ENCODE results near the gene CACNA2D1. TPM values are rescaled to one million over a fixed set of nuclear protein-coding genes. Genes with fewer than 3 reads are reported as not detected.

Gene CACNA2D1
- total and polyA plus RNA-seq, 9 of the 15 experiments (the other 6 are each of a cell fraction or from before 2014, with no cell fraction given), result 0.49 TPM; not detected in 8

DNA sequence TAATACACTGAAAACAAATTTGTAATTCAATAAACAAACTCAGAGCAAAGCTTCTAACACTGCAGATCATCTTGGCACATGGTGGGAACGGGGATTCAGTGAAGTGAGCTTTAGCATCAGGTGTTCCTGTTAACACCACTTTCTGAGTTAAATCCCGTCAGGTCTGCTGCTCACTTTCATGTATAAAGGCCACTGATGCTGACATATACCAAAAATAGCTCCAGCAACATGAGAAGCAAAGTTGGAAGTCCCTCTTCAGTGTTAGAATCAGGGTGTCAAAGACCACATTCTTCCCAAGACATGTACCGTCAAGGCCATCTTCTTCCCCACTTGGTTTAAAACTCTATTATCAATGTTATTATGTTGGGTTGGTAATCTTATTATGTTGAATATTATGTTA, 11.7 kb upstream of the CACNA2D1 start (continued):
- TF ChIP-seq, protein P1, sequence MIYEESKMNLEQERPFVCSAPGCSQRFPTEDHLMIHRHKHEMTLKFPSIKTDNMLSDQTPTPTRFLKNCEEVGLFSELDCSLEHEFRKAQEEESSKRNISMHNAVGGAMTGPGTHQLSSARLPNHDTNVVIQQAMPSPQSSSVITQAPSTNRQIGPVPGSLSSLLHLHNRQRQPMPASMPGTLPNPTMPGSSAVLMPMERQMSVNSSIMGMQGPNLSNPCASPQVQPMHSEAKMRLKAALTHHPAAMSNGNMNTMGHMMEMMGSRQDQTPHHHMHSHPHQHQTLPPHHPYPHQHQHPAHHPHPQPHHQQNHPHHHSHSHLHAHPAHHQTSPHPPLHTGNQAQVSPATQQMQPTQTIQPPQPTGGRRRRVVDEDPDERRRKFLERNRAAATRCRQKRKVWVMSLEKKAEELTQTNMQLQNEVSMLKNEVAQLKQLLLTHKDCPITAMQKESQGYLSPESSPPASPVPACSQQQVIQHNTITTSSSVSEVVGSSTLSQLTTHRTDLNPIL (CRISPR knock-in tag; IDR thresholded peaks at IDR 0.05), result no peak
- TF ChIP-seq MEF2A (IDR thresholded peaks at IDR 0.05; ENCODE audit: control insufficient read depth, low read depth, low read length) (no peak), MAFG (tag; conservative IDR thresholded peaks at IDR 0.05) (no peak), FOXM1 (IDR thresholded peaks at IDR 0.05; ENCODE audit: low read depth) (no peak), FOXM1 (CRISPR knock-in tag; IDR thresholded peaks at IDR 0.05; ENCODE audit: low read depth) (no peak), ATF1 (CRISPR knock-in tag; IDR thresholded peaks at IDR 0.05) (no peak), ATF1 (tag; IDR thresholded peaks at IDR 0.05) (no peak), MEIS2 (IDR thresholded peaks at IDR 0.05; ENCODE audit: partially characterized antibody) (no peak)
- TF ChIP-seq, protein P2, sequence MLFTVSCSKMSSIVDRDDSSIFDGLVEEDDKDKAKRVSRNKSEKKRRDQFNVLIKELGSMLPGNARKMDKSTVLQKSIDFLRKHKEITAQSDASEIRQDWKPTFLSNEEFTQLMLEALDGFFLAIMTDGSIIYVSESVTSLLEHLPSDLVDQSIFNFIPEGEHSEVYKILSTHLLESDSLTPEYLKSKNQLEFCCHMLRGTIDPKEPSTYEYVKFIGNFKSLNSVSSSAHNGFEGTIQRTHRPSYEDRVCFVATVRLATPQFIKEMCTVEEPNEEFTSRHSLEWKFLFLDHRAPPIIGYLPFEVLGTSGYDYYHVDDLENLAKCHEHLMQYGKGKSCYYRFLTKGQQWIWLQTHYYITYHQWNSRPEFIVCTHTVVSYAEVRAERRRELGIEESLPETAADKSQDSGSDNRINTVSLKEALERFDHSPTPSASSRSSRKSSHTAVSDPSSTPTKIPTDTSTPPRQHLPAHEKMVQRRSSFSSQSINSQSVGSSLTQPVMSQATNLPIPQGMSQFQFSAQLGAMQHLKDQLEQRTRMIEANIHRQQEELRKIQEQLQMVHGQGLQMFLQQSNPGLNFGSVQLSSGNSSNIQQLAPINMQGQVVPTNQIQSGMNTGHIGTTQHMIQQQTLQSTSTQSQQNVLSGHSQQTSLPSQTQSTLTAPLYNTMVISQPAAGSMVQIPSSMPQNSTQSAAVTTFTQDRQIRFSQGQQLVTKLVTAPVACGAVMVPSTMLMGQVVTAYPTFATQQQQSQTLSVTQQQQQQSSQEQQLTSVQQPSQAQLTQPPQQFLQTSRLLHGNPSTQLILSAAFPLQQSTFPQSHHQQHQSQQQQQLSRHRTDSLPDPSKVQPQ (CRISPR knock-in tag; IDR thresholded peaks at IDR 0.05; ENCODE audit: borderline replicate concordance), result no peak
- TF ChIP-seq, protein P3, sequence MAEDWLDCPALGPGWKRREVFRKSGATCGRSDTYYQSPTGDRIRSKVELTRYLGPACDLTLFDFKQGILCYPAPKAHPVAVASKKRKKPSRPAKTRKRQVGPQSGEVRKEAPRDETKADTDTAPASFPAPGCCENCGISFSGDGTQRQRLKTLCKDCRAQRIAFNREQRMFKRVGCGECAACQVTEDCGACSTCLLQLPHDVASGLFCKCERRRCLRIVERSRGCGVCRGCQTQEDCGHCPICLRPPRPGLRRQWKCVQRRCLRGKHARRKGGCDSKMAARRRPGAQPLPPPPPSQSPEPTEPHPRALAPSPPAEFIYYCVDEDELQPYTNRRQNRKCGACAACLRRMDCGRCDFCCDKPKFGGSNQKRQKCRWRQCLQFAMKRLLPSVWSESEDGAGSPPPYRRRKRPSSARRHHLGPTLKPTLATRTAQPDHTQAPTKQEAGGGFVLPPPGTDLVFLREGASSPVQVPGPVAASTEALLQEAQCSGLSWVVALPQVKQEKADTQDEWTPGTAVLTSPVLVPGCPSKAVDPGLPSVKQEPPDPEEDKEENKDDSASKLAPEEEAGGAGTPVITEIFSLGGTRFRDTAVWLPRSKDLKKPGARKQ (CRISPR knock-in tag; IDR thresholded peaks at IDR 0.05), result no peak

Data from K562 (cell line).